OCI-LY1 (cell line): ENCODE measurements around the gene FALEC.

Source experiments
- CTCF ChIP-seq: fragments of 200-600 bp; sonication (generic), shearing (Covaris generic); IDR thresholded peaks from 2 replicates; pipeline ENCODE4 v1.5.1; 2017; ENCODE audit warnings: mild to moderate bottlenecking, antibody characterized with exemption, low read length, moderate library complexity, mixed read lengths
- EZH2 ChIP-seq: fragments of 200-600 bp; sonication (generic), shearing (Covaris generic); IDR thresholded peaks from 2 replicates; pipeline ENCODE4 v1.8.0; 2017; ENCODE audit warnings: borderline replicate concordance, mixed run types, mild to moderate bottlenecking, antibody characterized with exemption, low read length, moderate library complexity, mixed read lengths

GRCh38 chr1:150576794-150577556, 61.4 kb downstream of the FALEC start:
- TF ChIP-seq CTCF (no peak), EZH2 (no peak)
